WTC11 (cell line): ENCODE data around the gene ZNF813.

Experiments
- CTCF ChIP-seq: fragments of 200-600 bp; IDR thresholded peaks from 2 replicates; pipeline ENCODE4 v1.8.0; 2022; ENCODE audit warnings: antibody characterized with exemption
- HMGA2 ChIP-seq: fragments of 250-450 bp; sonication (Bioruptor Pico); IDR thresholded peaks from 2 replicates; pipeline ENCODE4 v1.4.0; 2021; ENCODE audit warnings: mild to moderate bottlenecking, moderate library complexity
- HMGXB4 ChIP-seq: sonication (generic); formaldehyde crosslinking; IDR thresholded peaks from 2 replicates; pipeline ENCODE4 v1.8.1; 2023; ENCODE audit warnings: mild to moderate bottlenecking, moderate library complexity, missing genetic modification reagents
- MAX ChIP-seq: sonication (generic); formaldehyde crosslinking; IDR thresholded peaks from 2 replicates; pipeline ENCODE4 v1.8.0; 2022; ENCODE audit warnings: mild to moderate bottlenecking, missing genetic modification reagents
- NFE2L1 ChIP-seq: sonication (generic); formaldehyde crosslinking; IDR thresholded peaks from 2 replicates; pipeline ENCODE4 v1.8.1; 2023; ENCODE audit warnings: missing genetic modification reagents
- PRDM15 ChIP-seq: sonication (generic); formaldehyde crosslinking; IDR thresholded peaks from 2 replicates; pipeline ENCODE4 v1.8.0; 2022; ENCODE audit warnings: missing genetic modification reagents
- PREB ChIP-seq: sonication (generic); formaldehyde crosslinking; IDR thresholded peaks from 2 replicates; pipeline ENCODE4 v1.8.1; 2022; ENCODE audit warnings: mild to moderate bottlenecking, missing genetic modification reagents, moderate library complexity, borderline replicate concordance
- SP1 ChIP-seq: sonication (generic); formaldehyde crosslinking; conservative IDR thresholded peaks from 2 replicates; pipeline ENCODE4 v1.8.1; 2022; ENCODE audit warnings: missing genetic modification reagents
- ZNF416 ChIP-seq: fragments of 250-450 bp; sonication (Bioruptor Pico); IDR thresholded peaks from 2 replicates; pipeline ENCODE4 v1.9.0; 2021; ENCODE audit warnings: mild to moderate bottlenecking, inconsistent platforms

- TF ChIP-seq NFE2L1 (CRISPR knock-in tag), result no peak
- no peak for TF ChIP-seq CTCF
- TF ChIP-seq ZNF416 (CRISPR knock-in tag), result no peak
- no peak for TF ChIP-seq SP1
- TF ChIP-seq HMGXB4 (CRISPR knock-in tag), result no peak
- TF ChIP-seq HMGA2 (CRISPR knock-in tag), result no peak
- no peak for TF ChIP-seq MAX (CRISPR knock-in tag)
- no peak for TF ChIP-seq PREB (CRISPR knock-in tag)
- TF ChIP-seq PRDM15 (CRISPR knock-in tag), result no peak
Observed at GRCh38 chr19:53519446-53519845, 51.9 kb downstream of the ZNF813 start.
